ENCODE measurements around the gene NTMT1. TPM values are rescaled to one million over a fixed set of nuclear protein-coding genes. Genes with fewer than 3 reads are reported as not detected.

NTMT1 gene
- total and polyA plus RNA-seq, 9 of the 15 experiments (the other 6 are each of a cell fraction or from before 2014, with no cell fraction given): 42.1 to 116 (median 74.7) TPM

DNA sequence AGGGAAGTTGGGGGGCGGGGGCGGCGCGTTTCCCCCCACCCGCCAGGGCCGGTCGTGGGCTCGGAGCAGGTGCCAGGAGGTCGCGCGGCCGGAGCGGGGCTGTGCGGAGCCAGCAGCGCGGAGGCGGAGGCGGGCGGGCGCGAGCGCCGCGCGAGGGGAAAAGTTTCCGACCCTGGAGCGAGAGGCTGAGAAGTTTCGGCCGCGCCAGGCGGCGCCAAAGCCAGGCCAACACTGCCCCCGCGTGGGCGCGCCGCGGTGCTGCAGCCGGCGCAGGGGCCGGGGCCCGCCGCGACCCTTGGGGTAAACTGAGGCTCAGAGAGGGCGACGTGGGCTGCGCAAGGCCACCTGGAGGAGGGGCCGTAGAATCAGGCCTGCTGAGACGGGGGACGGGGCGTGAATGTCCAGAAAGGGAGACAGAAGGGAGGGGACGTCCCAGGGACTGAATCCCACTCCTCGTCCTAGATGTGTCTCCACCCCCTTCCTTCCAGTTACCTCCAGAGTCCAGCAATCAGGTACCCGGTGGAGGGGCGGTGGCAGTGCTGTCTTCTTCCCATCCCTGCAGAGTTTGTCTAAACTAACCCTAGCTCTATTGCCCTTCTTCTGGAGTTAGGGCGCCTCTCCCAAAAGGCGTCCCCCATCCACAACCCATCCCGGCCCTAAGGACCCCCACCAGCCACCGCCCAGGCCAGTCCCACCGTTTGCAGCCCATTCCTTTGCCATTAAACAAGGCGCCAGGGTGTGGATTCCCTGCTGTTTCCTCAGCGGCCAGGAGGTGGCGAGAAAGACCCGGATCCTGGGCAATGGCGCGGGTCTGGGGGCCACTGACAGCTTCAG lies 15.3 kb upstream of the NTMT1 start (continued):
- TF ChIP-seq, protein P1, sequence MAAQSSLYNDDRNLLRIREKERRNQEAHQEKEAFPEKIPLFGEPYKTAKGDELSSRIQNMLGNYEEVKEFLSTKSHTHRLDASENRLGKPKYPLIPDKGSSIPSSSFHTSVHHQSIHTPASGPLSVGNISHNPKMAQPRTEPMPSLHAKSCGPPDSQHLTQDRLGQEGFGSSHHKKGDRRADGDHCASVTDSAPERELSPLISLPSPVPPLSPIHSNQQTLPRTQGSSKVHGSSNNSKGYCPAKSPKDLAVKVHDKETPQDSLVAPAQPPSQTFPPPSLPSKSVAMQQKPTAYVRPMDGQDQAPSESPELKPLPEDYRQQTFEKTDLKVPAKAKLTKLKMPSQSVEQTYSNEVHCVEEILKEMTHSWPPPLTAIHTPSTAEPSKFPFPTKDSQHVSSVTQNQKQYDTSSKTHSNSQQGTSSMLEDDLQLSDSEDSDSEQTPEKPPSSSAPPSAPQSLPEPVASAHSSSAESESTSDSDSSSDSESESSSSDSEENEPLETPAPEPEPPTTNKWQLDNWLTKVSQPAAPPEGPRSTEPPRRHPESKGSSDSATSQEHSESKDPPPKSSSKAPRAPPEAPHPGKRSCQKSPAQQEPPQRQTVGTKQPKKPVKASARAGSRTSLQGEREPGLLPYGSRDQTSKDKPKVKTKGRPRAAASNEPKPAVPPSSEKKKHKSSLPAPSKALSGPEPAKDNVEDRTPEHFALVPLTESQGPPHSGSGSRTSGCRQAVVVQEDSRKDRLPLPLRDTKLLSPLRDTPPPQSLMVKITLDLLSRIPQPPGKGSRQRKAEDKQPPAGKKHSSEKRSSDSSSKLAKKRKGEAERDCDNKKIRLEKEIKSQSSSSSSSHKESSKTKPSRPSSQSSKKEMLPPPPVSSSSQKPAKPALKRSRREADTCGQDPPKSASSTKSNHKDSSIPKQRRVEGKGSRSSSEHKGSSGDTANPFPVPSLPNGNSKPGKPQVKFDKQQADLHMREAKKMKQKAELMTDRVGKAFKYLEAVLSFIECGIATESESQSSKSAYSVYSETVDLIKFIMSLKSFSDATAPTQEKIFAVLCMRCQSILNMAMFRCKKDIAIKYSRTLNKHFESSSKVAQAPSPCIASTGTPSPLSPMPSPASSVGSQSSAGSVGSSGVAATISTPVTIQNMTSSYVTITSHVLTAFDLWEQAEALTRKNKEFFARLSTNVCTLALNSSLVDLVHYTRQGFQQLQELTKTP (IDR thresholded peaks at IDR 0.05; ENCODE audit: low read depth in 1 of 2, partially characterized antibody in 2 of 2): no peak
- TF ChIP-seq MCM5 (IDR thresholded peaks at IDR 0.05; ENCODE audit: low read depth) (no peak), NONO (IDR thresholded peaks at IDR 0.05; ENCODE audit: low read depth in 2 of 2, low read length in 1 of 2) (peak in 1 of 2 experiments; percentile 91; a peak in 2 of 4 replicates), TSC22D4 (tag; IDR thresholded peaks at IDR 0.05) (no peak), PHB2 (IDR thresholded peaks at IDR 0.05; ENCODE audit: low read depth) (no peak), PRPF4 (IDR thresholded peaks at IDR 0.05; ENCODE audit: insufficient read depth, low read depth, low read length, poor library complexity, severe bottlenecking) (no peak), MTA3 (IDR thresholded peaks at IDR 0.05; ENCODE audit: borderline replicate concordance) (peak; percentile 90; the same call in 1 of the 2 replicates), PHB (CRISPR knock-in tag; IDR thresholded peaks at IDR 0.05) (no peak), L3MBTL2 (IDR thresholded peaks at IDR 0.05) (peak; percentile 55), ZNF589 (CRISPR knock-in tag; IDR thresholded peaks at IDR 0.05; ENCODE audit: low read depth) (no peak), NFYB (IDR thresholded peaks at IDR 0.05; ENCODE audit: extremely low read depth, insufficient read length) (no peak), SIRT6 (IDR thresholded peaks at IDR 0.05; ENCODE audit: low read depth, low read length) (no peak)
- TF ChIP-seq, protein P2, sequence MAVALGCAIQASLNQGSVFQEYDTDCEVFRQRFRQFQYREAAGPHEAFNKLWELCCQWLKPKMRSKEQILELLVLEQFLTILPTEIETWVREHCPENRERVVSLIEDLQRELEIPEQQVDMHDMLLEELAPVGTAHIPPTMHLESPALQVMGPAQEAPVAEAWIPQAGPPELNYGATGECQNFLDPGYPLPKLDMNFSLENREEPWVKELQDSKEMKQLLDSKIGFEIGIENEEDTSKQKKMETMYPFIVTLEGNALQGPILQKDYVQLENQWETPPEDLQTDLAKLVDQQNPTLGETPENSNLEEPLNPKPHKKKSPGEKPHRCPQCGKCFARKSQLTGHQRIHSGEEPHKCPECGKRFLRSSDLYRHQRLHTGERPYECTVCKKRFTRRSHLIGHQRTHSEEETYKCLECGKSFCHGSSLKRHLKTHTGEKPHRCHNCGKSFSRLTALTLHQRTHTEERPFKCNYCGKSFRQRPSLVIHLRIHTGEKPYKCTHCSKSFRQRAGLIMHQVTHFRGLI (CRISPR knock-in tag; IDR thresholded peaks at IDR 0.05): no peak
- TF ChIP-seq, protein P3, sequence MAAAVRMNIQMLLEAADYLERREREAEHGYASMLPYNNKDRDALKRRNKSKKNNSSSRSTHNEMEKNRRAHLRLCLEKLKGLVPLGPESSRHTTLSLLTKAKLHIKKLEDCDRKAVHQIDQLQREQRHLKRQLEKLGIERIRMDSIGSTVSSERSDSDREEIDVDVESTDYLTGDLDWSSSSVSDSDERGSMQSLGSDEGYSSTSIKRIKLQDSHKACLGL (CRISPR knock-in tag; IDR thresholded peaks at IDR 0.05; ENCODE audit: borderline replicate concordance, poor library complexity, severe bottlenecking): no peak
- TF ChIP-seq, protein P4, sequence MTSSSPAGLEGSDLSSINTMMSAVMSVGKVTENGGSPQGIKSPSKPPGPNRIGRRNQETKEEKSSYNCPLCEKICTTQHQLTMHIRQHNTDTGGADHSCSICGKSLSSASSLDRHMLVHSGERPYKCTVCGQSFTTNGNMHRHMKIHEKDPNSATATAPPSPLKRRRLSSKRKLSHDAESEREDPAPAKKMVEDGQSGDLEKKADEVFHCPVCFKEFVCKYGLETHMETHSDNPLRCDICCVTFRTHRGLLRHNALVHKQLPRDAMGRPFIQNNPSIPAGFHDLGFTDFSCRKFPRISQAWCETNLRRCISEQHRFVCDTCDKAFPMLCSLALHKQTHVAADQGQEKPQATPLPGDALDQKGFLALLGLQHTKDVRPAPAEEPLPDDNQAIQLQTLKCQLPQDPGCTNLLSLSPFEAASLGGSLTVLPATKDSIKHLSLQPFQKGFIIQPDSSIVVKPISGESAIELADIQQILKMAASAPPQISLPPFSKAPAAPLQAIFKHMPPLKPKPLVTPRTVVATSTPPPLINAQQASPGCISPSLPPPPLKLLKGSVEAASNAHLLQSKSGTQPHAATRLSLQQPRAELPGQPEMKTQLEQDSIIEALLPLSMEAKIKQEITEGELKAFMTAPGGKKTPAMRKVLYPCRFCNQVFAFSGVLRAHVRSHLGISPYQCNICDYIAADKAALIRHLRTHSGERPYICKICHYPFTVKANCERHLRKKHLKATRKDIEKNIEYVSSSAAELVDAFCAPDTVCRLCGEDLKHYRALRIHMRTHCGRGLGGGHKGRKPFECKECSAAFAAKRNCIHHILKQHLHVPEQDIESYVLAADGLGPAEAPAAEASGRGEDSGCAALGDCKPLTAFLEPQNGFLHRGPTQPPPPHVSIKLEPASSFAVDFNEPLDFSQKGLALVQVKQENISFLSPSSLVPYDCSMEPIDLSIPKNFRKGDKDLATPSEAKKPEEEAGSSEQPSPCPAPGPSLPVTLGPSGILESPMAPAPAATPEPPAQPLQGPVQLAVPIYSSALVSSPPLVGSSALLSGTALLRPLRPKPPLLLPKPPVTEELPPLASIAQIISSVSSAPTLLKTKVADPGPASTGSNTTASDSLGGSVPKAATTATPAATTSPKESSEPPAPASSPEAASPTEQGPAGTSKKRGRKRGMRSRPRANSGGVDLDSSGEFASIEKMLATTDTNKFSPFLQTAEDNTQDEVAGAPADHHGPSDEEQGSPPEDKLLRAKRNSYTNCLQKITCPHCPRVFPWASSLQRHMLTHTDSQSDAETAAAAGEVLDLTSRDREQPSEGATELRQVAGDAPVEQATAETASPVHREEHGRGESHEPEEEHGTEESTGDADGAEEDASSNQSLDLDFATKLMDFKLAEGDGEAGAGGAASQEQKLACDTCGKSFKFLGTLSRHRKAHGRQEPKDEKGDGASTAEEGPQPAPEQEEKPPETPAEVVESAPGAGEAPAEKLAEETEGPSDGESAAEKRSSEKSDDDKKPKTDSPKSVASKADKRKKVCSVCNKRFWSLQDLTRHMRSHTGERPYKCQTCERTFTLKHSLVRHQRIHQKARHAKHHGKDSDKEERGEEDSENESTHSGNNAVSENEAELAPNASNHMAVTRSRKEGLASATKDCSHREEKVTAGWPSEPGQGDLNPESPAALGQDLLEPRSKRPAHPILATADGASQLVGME (CRISPR knock-in tag; IDR thresholded peaks at IDR 0.05): no peak

Measured in K562 (cell line).